ENCODE data around the gene GALNS.

The GALNS gene

GRCh38 chr16:88863426-88863825 is 6.7 kb upstream of the GALNS start:
- TF ChIP-seq CTCF (IDR thresholded peaks at IDR 0.05; ENCODE audit: insufficient read depth, low read length, missing control alignments): no peak
- H3K4me3 ChIP-seq (ENCODE audit: low read depth, low read length): no peak overlapping the region
- no peak for DNase-seq (ENCODE audit: low read depth, low spot score)
- ChIA-PET CTCF (interaction anchor here (1.1 kb wide), 1 partner anchor 95 kb away, joined by 3 read pairs; no protein-coding TSS in a partner anchor), POLR2A (no interaction called here)

- ChIA-PET POLR2A (no interaction called here), CTCF (no interaction called here)
- no peak for TF ChIP-seq CTCF (IDR thresholded peaks at IDR 0.05; ENCODE audit: insufficient read depth, low read length, missing control alignments)
- H3K4me3 ChIP-seq (ENCODE audit: low read depth, low read length): no peak overlapping the region
- DNase-seq (ENCODE audit: low read depth, low spot score): no peak
Observed at GRCh38 chr16:88862968-88863367, 6.2 kb upstream of the GALNS start.

- POLR2A ChIA-PET: no interaction called here
- no peak for DNase-seq (ENCODE audit: low read depth, low spot score)
- CTCF ChIA-PET: no interaction called here
- H3K4me3 ChIP-seq (ENCODE audit: low read depth, low read length): no peak overlapping the region
- no peak for TF ChIP-seq CTCF (IDR thresholded peaks at IDR 0.05; ENCODE audit: insufficient read depth, low read length, missing control alignments)
Observed at GRCh38 chr16:88861359-88861758, 4.6 kb upstream of the GALNS start.

- POLR2A ChIA-PET: no interaction called here
- CTCF ChIA-PET: interaction anchor here (1.4 to 2.6 kb wide), 6 partner anchors 16 to 122 kb away, joined by 3 to 20 read pairs (median 10); no protein-coding TSS in a partner anchor
- TF ChIP-seq CTCF (IDR thresholded peaks at IDR 0.05; ENCODE audit: insufficient read depth, low read length, missing control alignments): no peak
- no peak for DNase-seq (ENCODE audit: low read depth, low spot score)
- no peak overlapping the region for H3K4me3 ChIP-seq (ENCODE audit: low read depth, low read length)
Observed at GRCh38 chr16:88859381-88860091, 2.8 kb upstream of the GALNS start.

- peak overlapping the region; percentile 99 for H3K4me3 ChIP-seq (ENCODE audit: low read depth, low read length)
- ChIA-PET CTCF (interaction anchor here (0.8 to 2.6 kb wide), 35 partner anchors 9 to 362 kb away, joined by 3 to 20 read pairs (median 4); partner anchors contain the start of genes APRT, MVD, PABPN1L and PIEZO1), POLR2A (interaction anchor here (0.7 to 1.7 kb wide), 2 partner anchors 73 to 195 kb away, joined by 3 to 7 read pairs; partner anchors contain the start of genes MVD and PIEZO1)
- peak; percentile 14 for DNase-seq (ENCODE audit: low read depth, low spot score)
- peak; percentile 90 for TF ChIP-seq CTCF (IDR thresholded peaks at IDR 0.05; ENCODE audit: insufficient read depth, low read length, missing control alignments)
Observed at GRCh38 chr16:88857728-88858339, 1.1 kb upstream of the GALNS start.

- CTCF ChIA-PET: interaction anchor here (1.4 to 2.6 kb wide), 9 partner anchors 15 to 360 kb away, joined by 3 to 20 read pairs (median 6); no protein-coding TSS in a partner anchor
- DNase-seq (ENCODE audit: low read depth, low spot score): no peak
- POLR2A ChIA-PET: no interaction called here
Observed at GRCh38 chr16:88856122-88856827, 472 bp downstream of the GALNS start.

More at GRCh38 chr16:88856122-88856827, 472 bp downstream of the GALNS start:
- TF ChIP-seq CTCF (IDR thresholded peaks at IDR 0.05; ENCODE audit: insufficient read depth, low read length, missing control alignments): no peak
- H3K4me3 ChIP-seq (ENCODE audit: low read depth, low read length): peak overlapping the region; percentile 70
